ENCODE data around the gene TEDC2. TPM values are rescaled to one million over a fixed set of nuclear protein-coding genes. Genes with fewer than 3 reads are reported as not detected.

Gene TEDC2
- total RNA-seq, 2 donors from 2014 or later: 2.4 to 24.0 TPM

GRCh38 chr16:2452650-2453049 lies 7.3 kb upstream of the TEDC2 start:
- Histone ChIP-seq H3K9me3 (no peaks in the 10 kb centered on the region), H3K27me3 (no peaks in the 10 kb centered on the region), H3K36me3 (no peaks in the 10 kb centered on the region), H3K9ac (ENCODE audit: low read depth in 2 of 2, low read length in 2 of 2) (no peak overlapping the region), H3K4me1 (no peaks in the 10 kb centered on the region), H3K4me3 (no peak overlapping the region), H3K27ac (no peak overlapping the region)
- TF ChIP-seq CTCF (IDR thresholded peaks at IDR 0.05): no peak
- no peak for DNase-seq
- intact Hi-C loops (cut with DNase I): no loop called here

DNA sequence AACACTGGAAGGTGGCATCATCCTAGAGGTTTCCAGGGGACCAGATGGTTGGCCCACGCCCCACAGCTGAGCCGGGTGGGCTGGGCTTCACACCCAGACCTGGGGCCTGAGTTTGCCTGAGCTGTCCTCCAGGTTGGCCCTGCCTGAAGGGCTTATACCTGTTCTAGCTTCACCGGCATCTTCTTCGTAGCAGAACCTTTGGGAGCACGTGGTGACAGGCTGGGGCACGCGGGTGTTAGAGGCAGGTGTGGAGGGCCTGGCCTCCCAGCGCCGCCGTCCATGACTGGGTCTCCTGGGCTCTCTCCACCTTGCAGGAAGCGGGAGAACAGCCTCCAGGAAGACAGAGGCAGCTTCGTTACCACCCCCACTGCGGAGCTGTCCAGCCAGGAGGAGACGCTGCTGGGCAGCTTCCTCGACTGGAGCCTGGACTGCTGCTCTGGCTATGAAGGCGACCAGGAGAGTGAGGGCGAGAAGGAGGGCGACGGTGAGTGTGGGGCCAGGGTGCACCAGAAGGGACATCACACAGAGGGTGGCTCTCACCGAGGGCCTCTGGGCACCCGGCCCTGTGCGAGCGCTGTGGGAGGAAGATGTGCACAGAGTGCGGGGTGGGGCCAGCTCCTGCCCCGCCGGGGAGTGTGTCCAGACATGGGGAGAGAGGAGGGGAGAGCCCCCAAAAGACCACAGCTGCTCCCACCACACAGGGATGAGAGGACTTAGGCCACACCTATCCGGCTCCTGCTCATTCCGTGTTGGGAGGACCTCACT lies 4.6 kb upstream of the TEDC2 start:
- TF ChIP-seq CTCF (IDR thresholded peaks at IDR 0.05): no peak
- no peak overlapping the region for H3K4me3 ChIP-seq
- H3K9me3 ChIP-seq: no peaks in the 10 kb centered on the region
- no peak overlapping the region for H3K27ac ChIP-seq
- H3K27me3 ChIP-seq: no peaks in the 10 kb centered on the region
- H3K9ac ChIP-seq (ENCODE audit: low read depth in 2 of 2, low read length in 2 of 2): no peak overlapping the region
- intact Hi-C loops (cut with DNase I): no loop called here
- no peak for DNase-seq
- H3K36me3 ChIP-seq: no peaks in the 10 kb centered on the region
- no peaks in the 10 kb centered on the region for H3K4me1 ChIP-seq

GRCh38 chr16:2456551-2457153 lies 3.3 kb upstream of the TEDC2 start:
- DNase-seq: no peak
- H3K27ac ChIP-seq: no peak overlapping the region
- TF ChIP-seq CTCF (IDR thresholded peaks at IDR 0.05): no peak
- H3K4me3 ChIP-seq: no peak overlapping the region
- no peaks in the 10 kb centered on the region for H3K36me3 ChIP-seq
- no peaks in the 10 kb centered on the region for H3K9me3 ChIP-seq
- H3K9ac ChIP-seq (ENCODE audit: low read depth in 2 of 2, low read length in 2 of 2): no peak overlapping the region
- no peaks in the 10 kb centered on the region for H3K27me3 ChIP-seq
- no peaks in the 10 kb centered on the region for H3K4me1 ChIP-seq
- intact Hi-C loops (cut with DNase I): no loop called here

GRCh38 chr16:2457267-2457666 lies 2.6 kb upstream of the TEDC2 start:
- no peak overlapping the region for H3K27ac ChIP-seq
- H3K9ac ChIP-seq (ENCODE audit: low read depth in 2 of 2, low read length in 2 of 2): no peak overlapping the region
- H3K4me3 ChIP-seq: no peak overlapping the region
- no peak for DNase-seq
- H3K27me3 ChIP-seq: no peaks in the 10 kb centered on the region
- H3K9me3 ChIP-seq: no peaks in the 10 kb centered on the region
- H3K36me3 ChIP-seq: no peaks in the 10 kb centered on the region
- intact Hi-C loops (cut with DNase I): no loop called here
- H3K4me1 ChIP-seq: no peaks in the 10 kb centered on the region
- TF ChIP-seq CTCF (IDR thresholded peaks at IDR 0.05): no peak

DNA sequence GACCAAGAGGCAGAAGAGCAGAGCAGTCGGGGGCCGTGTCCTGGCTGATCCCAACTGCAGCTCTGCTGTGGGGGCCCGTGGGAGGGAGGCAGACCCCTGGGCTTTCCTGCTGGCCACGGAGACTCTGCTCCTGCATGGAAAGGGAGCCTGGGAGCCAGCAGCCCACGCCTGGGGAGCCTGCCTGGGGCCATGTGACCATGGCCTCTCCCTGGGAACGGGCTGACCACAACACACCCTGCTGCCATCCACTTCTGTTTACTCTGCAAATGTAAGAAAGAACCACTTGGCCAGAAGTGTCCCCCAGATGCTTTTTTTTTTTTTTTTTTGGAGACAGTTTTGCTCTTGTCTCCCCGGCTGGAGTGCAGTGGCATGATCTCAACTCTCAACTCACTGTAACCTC lies 2.0 kb upstream of the TEDC2 start:
- H3K4me1 ChIP-seq: no peaks in the 10 kb centered on the region
- H3K9ac ChIP-seq (ENCODE audit: low read depth in 2 of 2, low read length in 2 of 2): no peak overlapping the region
- intact Hi-C loops (cut with DNase I): no loop called here
- no peak overlapping the region for H3K27ac ChIP-seq
- no peaks in the 10 kb centered on the region for H3K27me3 ChIP-seq
- no peak for DNase-seq
- TF ChIP-seq CTCF (IDR thresholded peaks at IDR 0.05): no peak
- H3K9me3 ChIP-seq: no peaks in the 10 kb centered on the region
- no peaks in the 10 kb centered on the region for H3K36me3 ChIP-seq
- no peak overlapping the region for H3K4me3 ChIP-seq

All from colonic mucosa (tissue), 4 donors.